Natural killer cell treated with Interleukin-12 subunit alpha and Interleukin-12 subunit beta and Interleukin-15 and Interleukin-18, amount 100 ng/mL, for 72 hours (primary cell): Measurements from ENCODE around the gene MKKS. TPM values are rescaled to one million over a fixed set of nuclear protein-coding genes. Genes with fewer than 3 reads are reported as not detected.

Experiments used
- ATAC-seq, 2 donors: fragments of 150-1000 bp; cut with Tn5 transposase in 1 of 2; sonication (Bioruptor Pico), chemical (Tn5 transposase) in 1 of 2; 2 replicates each; pipeline ENCODE4 v1.10.0; 2021
- DNase-seq: peaks from one replicate; pipeline ENCODE4 v3.0.0; 2022; ENCODE audit warnings: low spot score
- H3K27ac Mint-ChIP-seq, 2 donors: 1 replicate in 1 of 2; 2 replicates in 1 of 2; pipeline ENCODE4 v1.8.0; 2022; ENCODE audit warnings: mixed read lengths in 2 of 2, mild to moderate bottlenecking in 1 of 2, moderate library complexity in 1 of 2
- H3K27me3 Mint-ChIP-seq, 2 donors: 1 replicate in 1 of 2; 2 replicates in 1 of 2; pipeline ENCODE4 v1.8.0; 2022; ENCODE audit warnings: mixed read lengths in 2 of 2
- H3K36me3 Mint-ChIP-seq: one replicate; pipeline ENCODE4 v1.8.0; 2022; ENCODE audit warnings: mixed read lengths
- H3K4me1 Mint-ChIP-seq, 2 donors: 1 replicate in 1 of 2; 2 replicates in 1 of 2; pipeline ENCODE4 v1.8.0; 2022; ENCODE audit warnings: low read depth in 2 of 2, mixed read lengths in 2 of 2, mild to moderate bottlenecking in 1 of 2
- H3K4me3 Mint-ChIP-seq: one replicate; pipeline ENCODE4 v1.8.0; 2022; ENCODE audit warnings: mixed read lengths
- H3K9me3 Mint-ChIP-seq: 2 replicates; pipeline ENCODE4 v1.8.0; 2022; ENCODE audit warnings: mixed read lengths
- total RNA-seq, 2 donors: library from RNA; stranded (reverse); gene quantifications; one replicate each; pipeline ENCODE4 v1.2.3, GENCODE V29; 2022

The MKKS gene
- total RNA-seq, 2 donors from 2014 or later, result 5.6 to 5.7 TPM

GRCh38 chr20:10385850-10386544, 48.0 kb downstream of the MKKS start:
- DNase-seq (no peak), ATAC-seq (no peak)
- H3K27ac Mint-ChIP-seq, result no peak overlapping the region
- no peaks in the 10 kb centered on the region for H3K9me3 Mint-ChIP-seq
- no peaks in the 10 kb centered on the region for H3K4me1 Mint-ChIP-seq
- no peak overlapping the region for H3K4me3 Mint-ChIP-seq
- peaks cover 7 to 8% of the 10 kb centered on the region in 2 donors for H3K27me3 Mint-ChIP-seq
- H3K36me3 Mint-ChIP-seq, result no peaks in the 10 kb centered on the region

GRCh38 chr20:10381477-10381876, 52.5 kb downstream of the MKKS start:
- Mint-ChIP-seq H3K4me1 (no peaks in the 10 kb centered on the region), H3K27ac (no peak overlapping the region), H3K27me3 (peaks cover 11 to 18% of the 10 kb centered on the region in 2 donors), H3K4me3 (no peak overlapping the region), H3K9me3 (no peaks in the 10 kb centered on the region), H3K36me3 (peaks cover 2% of the 10 kb centered on the region)
- no peak for DNase-seq
- no peak for ATAC-seq

GRCh38 chr20:10379761-10380160, 54.3 kb downstream of the MKKS start:
- no peak overlapping the region for H3K27ac Mint-ChIP-seq

GRCh38 chr20:10376270-10377075, 57.5 kb downstream of the MKKS start:
- Mint-ChIP-seq H3K27me3 (peaks cover 31 to 40% of the 10 kb centered on the region in 2 donors), H3K36me3 (peaks cover 4% of the 10 kb centered on the region), H3K27ac (no peak overlapping the region), H3K4me1 (no peaks in the 10 kb centered on the region), H3K9me3 (no peaks in the 10 kb centered on the region), H3K4me3 (no peak overlapping the region)
- DNase-seq (no peak), ATAC-seq (no peak)

More at GRCh38 chr20:10379761-10380160, 54.3 kb downstream of the MKKS start:
- H3K4me3 Mint-ChIP-seq, result no peak overlapping the region
- H3K27me3 Mint-ChIP-seq, result peaks cover 15 to 23% of the 10 kb centered on the region in 2 donors
- no peak for ATAC-seq
- DNase-seq, result no peak
- peaks cover 4% of the 10 kb centered on the region for H3K36me3 Mint-ChIP-seq
- no peaks in the 10 kb centered on the region for H3K4me1 Mint-ChIP-seq
- no peaks in the 10 kb centered on the region for H3K9me3 Mint-ChIP-seq

- H3K4me1 Mint-ChIP-seq, result peaks cover 0 to 2% of the 10 kb centered on the region in 2 donors
- H3K9me3 Mint-ChIP-seq, result no peaks in the 10 kb centered on the region
- DNase-seq (no peak), ATAC-seq (no peak)
- no peak overlapping the region for H3K4me3 Mint-ChIP-seq
- peaks cover 4% of the 10 kb centered on the region for H3K36me3 Mint-ChIP-seq
- H3K27me3 Mint-ChIP-seq, result peaks cover 38 to 45% of the 10 kb centered on the region in 2 donors
- H3K27ac Mint-ChIP-seq, result no peak overlapping the region
These were observed 58.8 kb downstream of the MKKS start for GRCh38 chr20:10375191-10375590.

- ATAC-seq, result no peak
- Mint-ChIP-seq H3K4me3 (no peak overlapping the region), H3K27me3 (peaks cover 44 to 45% of the 10 kb centered on the region in 2 donors), H3K36me3 (peaks cover 4% of the 10 kb centered on the region), H3K27ac (no peak overlapping the region), H3K4me1 (peaks cover 0 to 2% of the 10 kb centered on the region in 2 donors), H3K9me3 (no peaks in the 10 kb centered on the region)
- DNase-seq, result no peak
These were observed 60.0 kb downstream of the MKKS start for GRCh38 chr20:10374036-10374435.

- ATAC-seq (no peak), DNase-seq (no peak)
- peaks cover 2% of the 10 kb centered on the region for H3K36me3 Mint-ChIP-seq
- no peak overlapping the region for H3K4me3 Mint-ChIP-seq
- H3K27ac Mint-ChIP-seq, result no peak overlapping the region
- peaks cover 0 to 2% of the 10 kb centered on the region in 2 donors for H3K4me1 Mint-ChIP-seq
- peaks cover 39 to 42% of the 10 kb centered on the region in 2 donors for H3K27me3 Mint-ChIP-seq
- no peaks in the 10 kb centered on the region for H3K9me3 Mint-ChIP-seq
These were observed 62.6 kb downstream of the MKKS start for GRCh38 chr20:10371467-10371866.

- H3K27me3 Mint-ChIP-seq, result peaks cover 35 to 46% of the 10 kb centered on the region in 2 donors
- no peak for ATAC-seq
- H3K27ac Mint-ChIP-seq, result no peak overlapping the region
- H3K9me3 Mint-ChIP-seq, result no peaks in the 10 kb centered on the region
- peaks cover 0 to 2% of the 10 kb centered on the region in 2 donors for H3K4me1 Mint-ChIP-seq
- DNase-seq, result no peak
- H3K36me3 Mint-ChIP-seq, result no peaks in the 10 kb centered on the region
- H3K4me3 Mint-ChIP-seq, result no peak overlapping the region
These were observed 63.7 kb downstream of the MKKS start for GRCh38 chr20:10370091-10370887.

GRCh38 chr20:10369723-10370090, 64.3 kb downstream of the MKKS start:
- Mint-ChIP-seq H3K4me3 (no peak overlapping the region), H3K27me3 (peaks cover 35 to 48% of the 10 kb centered on the region in 2 donors), H3K27ac (no peak overlapping the region), H3K4me1 (peaks cover 0 to 2% of the 10 kb centered on the region in 2 donors), H3K36me3 (no peaks in the 10 kb centered on the region), H3K9me3 (no peaks in the 10 kb centered on the region)
- DNase-seq (no peak), ATAC-seq (no peak)

- Mint-ChIP-seq H3K9me3 (no peaks in the 10 kb centered on the region), H3K4me3 (no peak overlapping the region), H3K36me3 (no peaks in the 10 kb centered on the region), H3K27ac (no peak overlapping the region), H3K4me1 (peaks cover 0 to 2% of the 10 kb centered on the region in 2 donors), H3K27me3 (peaks cover 30 to 38% of the 10 kb centered on the region in 2 donors)
- ATAC-seq, result no peak
- no peak for DNase-seq
These were observed 65.3 kb downstream of the MKKS start for GRCh38 chr20:10368702-10369041.

GRCh38 chr20:10367943-10368701, 65.9 kb downstream of the MKKS start:
- Mint-ChIP-seq H3K27ac (no peak overlapping the region), H3K27me3 (peaks cover 28 to 36% of the 10 kb centered on the region in 2 donors), H3K4me3 (no peak overlapping the region), H3K36me3 (no peaks in the 10 kb centered on the region), H3K4me1 (peaks cover 0 to 2% of the 10 kb centered on the region in 2 donors), H3K9me3 (no peaks in the 10 kb centered on the region)
- ATAC-seq (no peak), DNase-seq (no peak)

- no peak overlapping the region for H3K4me3 Mint-ChIP-seq
- H3K36me3 Mint-ChIP-seq, result no peaks in the 10 kb centered on the region
- peaks cover 0 to 2% of the 10 kb centered on the region in 2 donors for H3K4me1 Mint-ChIP-seq
- no peak overlapping the region for H3K27ac Mint-ChIP-seq
- ATAC-seq, result no peak
- no peak for DNase-seq
- no peaks in the 10 kb centered on the region for H3K9me3 Mint-ChIP-seq
- peaks cover 28 to 36% of the 10 kb centered on the region in 2 donors for H3K27me3 Mint-ChIP-seq
These were observed 66.4 kb downstream of the MKKS start for GRCh38 chr20:10367693-10367942.

GRCh38 chr20:10366898-10367692, 66.9 kb downstream of the MKKS start:
- no peak for ATAC-seq

More at GRCh38 chr20:10366898-10367692, 66.9 kb downstream of the MKKS start:
- Mint-ChIP-seq H3K4me1 (peaks cover 0 to 2% of the 10 kb centered on the region in 2 donors), H3K9me3 (no peaks in the 10 kb centered on the region), H3K36me3 (no peaks in the 10 kb centered on the region), H3K4me3 (no peak overlapping the region), H3K27ac (no peak overlapping the region), H3K27me3 (peaks cover 27 to 36% of the 10 kb centered on the region in 2 donors)
- DNase-seq, result no peak
